ENCODE measurements around the gene GPR62. TPM values are rescaled to one million over a fixed set of nuclear protein-coding genes. Genes with fewer than 3 reads are reported as not detected.

Gene GPR62
- total RNA-seq, 2 experiments from 2014 or later, result not detected

DNA sequence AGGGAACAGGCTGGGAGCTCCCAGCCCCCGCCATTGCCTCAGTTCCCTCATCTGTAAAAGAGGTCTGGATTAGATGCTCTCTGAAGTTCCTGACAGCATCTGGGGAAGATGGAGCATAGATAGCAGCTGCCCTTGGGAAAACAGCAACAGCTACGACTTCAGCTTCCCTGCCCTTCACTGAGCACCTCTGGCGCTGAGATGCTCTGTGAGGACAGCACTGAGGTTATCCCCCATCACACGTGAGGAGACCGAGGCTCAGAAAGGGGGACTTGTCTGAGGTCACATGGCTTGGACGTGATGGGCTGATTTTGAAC is 51.6 kb downstream of the GPR62 start:
- H3K27me3 Mint-ChIP-seq, result peaks cover 3% of the 10 kb centered on the region
- ChIA-PET POLR2A (no interaction called here), CTCF (no interaction called here)
- no peak overlapping the region for H3K27ac Mint-ChIP-seq
- no peak overlapping the region for H3K4me3 Mint-ChIP-seq
- peaks cover 14% of the 10 kb centered on the region for H3K4me1 Mint-ChIP-seq
- no peaks in the 10 kb centered on the region for H3K36me3 Mint-ChIP-seq (ENCODE audit: low read depth)
- no peaks in the 10 kb centered on the region for H3K9me3 Mint-ChIP-seq
- DNase-seq, result no peak

Other genes with a start within 250 kb of the GPR62 start
- 1 to 10 TPM; 2.4 to 3.0 TPM for gene GRM2, start 248.3 kb upstream of the GPR62 start, total RNA-seq
- not detected for gene IQCF6, start 176.1 kb upstream of the GPR62 start, total RNA-seq
- gene IQCF2, start 93.8 kb upstream of the GPR62 start, total RNA-seq, result not detected
- not detected for gene IQCF5, start 79.8 kb upstream of the GPR62 start, total RNA-seq
- gene IQCF1, start 52.0 kb upstream of the GPR62 start, total RNA-seq, result not detected
- gene RRP9, start 13.5 kb upstream of the GPR62 start, total RNA-seq, result 10 to 100 TPM; 24.3 to 25.1 TPM
- gene PARP3, start 13.0 kb upstream of the GPR62 start, total RNA-seq, result 10 to 100 TPM; 22.1 to 22.9 TPM
- gene PCBP4, start 12.1 kb downstream of the GPR62 start, total RNA-seq, result 10 to 100 TPM; 21.4 to 27.2 TPM
- 10 to 100 TPM; 47.8 to 51.4 TPM for gene ABHD14B, start 18.7 kb downstream of the GPR62 start, total RNA-seq
- 10 to 100 TPM; 11.5 to 16.7 TPM for gene ABHD14A, start 19.7 kb downstream of the GPR62 start, total RNA-seq
- 10 to 100 TPM; 16.5 to 19.4 TPM for gene ACY1, start 28.2 kb downstream of the GPR62 start, total RNA-seq
- gene RPL29, start 40.5 kb downstream of the GPR62 start, total RNA-seq, result 1,000 to 10,000 TPM; 1,423 to 1,425 TPM
- 10 to 100 TPM; 38.3 to 42.0 TPM for gene DUSP7, start 101.2 kb downstream of the GPR62 start, total RNA-seq
- 10 to 100 TPM; 26.9 to 28.2 TPM for gene POC1A, start 199.0 kb downstream of the GPR62 start, total RNA-seq
- gene ALAS1, start 242.8 kb downstream of the GPR62 start, total RNA-seq, result 10 to 100 TPM; 47.5 to 58.4 TPM

Measured in activated CD4-positive, alpha-beta T cell treated with anti-CD3 and anti-CD28 coated beads, Interleukin-2, amount 10 ng/mL, durations not matched to agents 7 days and 5 days (primary cell).